Smooth muscle cell of the brain vasculature (primary cell): ENCODE measurements around the gene SLC66A1.

ENCODE experiments used
- DNase-seq: peaks from one replicate; pipeline ENCODE4 v3.0.0-alpha.2; 2012; ENCODE audit warnings: low read depth, low spot score

Gene SLC66A1

DNA sequence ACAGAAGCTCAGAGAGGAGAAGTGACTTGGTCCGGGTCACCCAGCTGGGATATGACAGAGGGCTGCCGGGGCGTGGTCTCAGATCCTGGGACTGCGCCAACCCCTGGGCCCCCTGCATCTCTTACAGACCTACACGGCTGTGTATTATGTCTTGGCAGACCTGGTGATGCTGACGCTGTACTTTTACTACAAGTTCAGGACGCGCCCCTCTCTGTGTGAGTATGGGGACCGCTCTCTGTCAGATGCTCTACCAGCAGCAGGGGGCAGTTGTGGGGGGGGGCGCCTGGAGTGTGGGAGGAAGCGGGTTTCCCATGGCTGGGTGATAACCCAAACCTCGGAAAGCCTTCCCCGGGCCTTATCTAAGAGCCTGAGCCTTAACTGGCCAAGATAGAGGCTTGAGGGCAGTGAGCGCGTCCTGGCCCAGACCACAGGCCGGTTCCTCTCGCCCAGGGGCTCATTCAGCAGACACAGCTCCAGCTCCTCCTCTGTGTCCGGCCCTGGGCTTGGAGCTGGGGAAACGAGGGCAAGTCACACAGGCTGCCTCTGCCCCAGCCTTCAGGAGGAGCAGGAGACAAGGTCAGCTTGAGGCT, 13.3 kb downstream of the SLC66A1 start:
- DNase-seq = no peak

DNA sequence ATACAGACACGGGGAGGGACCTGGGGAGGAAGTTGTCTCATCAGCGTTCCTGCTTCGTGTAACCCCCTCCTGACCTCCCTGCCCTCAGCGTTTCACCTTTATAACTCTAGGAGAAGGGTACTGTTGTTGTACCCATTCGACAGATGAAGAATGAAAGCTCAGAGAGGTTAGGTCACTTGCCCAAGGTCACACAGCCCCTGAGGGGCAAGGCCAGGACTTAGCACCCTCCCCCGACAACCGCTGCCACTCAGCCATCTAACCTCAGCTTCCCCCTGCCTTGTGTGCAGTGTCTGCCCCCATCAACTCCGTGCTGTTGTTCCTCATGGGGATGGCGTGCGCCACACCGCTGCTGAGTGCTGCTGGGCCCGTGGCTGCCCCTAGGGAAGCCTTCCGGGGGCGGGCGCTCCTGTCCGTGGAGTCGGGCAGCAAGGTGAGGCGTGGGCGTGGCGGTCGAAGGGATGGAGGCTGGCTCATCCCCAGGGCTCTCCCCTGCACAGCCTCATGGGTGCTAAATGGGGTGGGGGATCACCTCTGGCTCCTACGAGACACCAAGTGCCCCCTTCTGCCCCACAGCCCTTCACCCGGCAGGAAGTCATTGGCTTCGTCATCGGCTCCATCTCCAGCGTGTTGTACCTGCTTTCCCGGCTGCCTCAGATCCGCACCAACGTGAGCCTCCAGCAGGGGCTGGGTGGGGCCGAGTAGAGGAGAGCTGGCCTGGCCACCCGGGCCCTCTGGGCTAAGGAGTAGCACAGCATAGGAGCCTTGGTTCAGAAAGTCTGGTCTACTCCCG, 14.0 kb downstream of the SLC66A1 start:
- no peak for DNase-seq

DNA sequence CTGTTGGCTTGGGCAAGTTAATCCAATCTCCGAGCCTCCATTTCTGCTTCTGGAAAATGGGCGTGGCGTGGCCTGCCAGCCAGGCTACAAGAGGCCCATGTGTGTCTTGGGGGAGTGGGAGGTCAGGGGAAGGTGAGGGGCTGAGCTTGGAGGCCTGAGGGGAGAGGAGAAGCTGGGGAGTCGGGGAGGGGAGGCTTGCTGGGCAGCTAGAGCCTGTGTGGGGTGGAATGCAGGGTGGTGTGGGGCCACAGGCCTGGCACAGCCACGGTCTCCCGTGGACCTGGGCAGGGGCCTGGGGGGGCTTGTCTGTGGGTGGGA, 14.6 kb downstream of the SLC66A1 start:
- no peak for DNase-seq

DNA sequence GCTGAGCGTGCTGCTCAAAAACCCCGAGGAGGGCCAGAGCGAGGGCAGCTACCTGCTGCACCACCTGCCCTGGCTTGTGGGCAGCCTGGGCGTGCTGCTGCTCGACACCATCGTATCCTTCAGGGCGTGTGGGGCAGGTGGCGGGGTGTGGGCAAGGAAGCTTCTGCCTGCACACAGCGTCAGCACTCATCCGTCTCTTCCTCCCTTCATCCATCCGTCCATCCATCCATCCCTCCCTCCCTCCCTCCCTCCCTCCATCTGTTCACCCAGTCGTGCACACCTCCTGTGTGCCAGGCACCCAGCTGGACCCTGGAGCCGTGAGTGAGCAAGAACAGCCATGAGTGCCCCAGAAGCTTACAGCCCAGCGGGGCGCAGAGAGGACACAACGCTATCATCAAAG, 15.2 kb downstream of the SLC66A1 start:
- DNase-seq = no peak

DNA sequence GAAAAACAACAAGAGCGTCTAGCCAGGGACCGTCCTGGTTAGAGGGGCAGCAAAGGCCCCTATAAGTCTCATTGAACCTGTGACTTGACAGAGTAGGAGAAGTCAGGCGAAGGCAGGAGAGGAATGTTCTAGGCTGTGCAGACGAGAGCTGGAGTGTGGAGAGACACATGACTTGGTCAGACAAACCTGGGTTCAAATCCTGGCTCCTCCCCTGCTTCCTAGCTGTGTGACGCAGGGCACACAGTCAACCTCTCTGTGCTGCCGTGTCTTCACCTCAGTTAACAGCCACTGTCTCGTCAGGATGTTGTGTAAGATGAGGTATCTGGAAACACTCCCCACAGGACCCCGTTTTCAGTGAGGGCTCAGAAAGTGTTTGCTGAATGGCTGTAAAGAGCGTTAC, 15.6 kb downstream of the SLC66A1 start:
- no peak for DNase-seq

DNA sequence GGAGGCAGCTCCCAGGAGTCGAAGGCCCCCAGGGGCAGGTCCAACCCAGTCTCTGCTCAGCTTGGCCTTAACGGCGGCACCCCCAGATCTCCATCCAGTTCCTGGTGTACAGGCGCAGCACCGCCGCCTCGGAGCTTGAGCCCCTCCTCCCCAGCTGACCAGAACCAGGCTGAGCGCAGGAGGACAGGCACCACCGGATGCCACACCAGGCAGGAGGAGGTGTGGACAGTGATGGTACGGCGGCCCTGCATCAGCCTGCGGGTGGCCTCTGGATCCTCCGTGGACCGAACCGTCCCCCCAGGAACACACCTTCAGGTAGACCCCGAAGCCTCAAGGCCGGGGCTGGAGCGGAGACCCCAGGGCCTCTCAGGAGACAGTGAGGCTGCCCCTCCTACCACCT, 16.4 kb downstream of the SLC66A1 start:
- DNase-seq = no peak

DNA sequence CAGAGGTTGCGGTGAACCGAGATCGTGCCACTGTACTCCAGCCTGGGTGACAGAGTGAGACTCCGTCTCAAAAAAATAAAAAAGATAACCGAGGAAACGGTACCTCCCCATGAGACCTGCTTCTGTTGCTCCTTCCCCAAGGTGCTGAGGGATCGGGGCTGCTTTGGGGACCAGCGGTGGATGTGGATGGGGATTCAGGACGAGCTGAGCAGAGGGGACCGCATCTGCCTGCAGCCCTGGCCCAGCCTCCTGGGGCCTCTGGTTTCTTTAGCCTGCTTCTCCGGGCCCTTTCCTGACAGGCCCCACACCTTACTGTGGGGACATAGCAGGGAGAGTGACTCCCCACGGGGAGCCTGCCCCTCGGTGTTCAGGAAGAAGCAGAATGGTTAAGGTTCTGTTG, 17.1 kb downstream of the SLC66A1 start:
- no peak for DNase-seq

DNA sequence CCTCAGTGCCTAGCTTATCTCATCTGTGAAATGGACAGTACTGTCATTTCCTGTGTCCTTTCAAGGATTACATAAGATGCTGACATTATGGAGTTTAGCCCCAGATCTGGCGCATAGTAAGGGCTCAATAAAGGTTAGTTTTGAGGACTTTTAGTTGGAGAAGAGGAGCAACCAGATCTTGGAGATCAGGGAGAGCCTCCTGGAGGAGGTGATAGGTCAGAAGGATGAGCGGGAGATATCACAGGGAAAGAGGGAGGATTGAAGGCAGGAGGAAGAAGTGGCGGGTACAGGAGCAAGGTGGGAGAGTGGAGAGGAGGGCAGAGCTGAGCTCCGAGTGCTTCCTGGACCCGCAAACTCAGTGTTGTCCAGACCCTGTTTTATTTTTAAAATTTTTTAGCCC, 17.5 kb downstream of the SLC66A1 start:
- DNase-seq = no peak

DNA sequence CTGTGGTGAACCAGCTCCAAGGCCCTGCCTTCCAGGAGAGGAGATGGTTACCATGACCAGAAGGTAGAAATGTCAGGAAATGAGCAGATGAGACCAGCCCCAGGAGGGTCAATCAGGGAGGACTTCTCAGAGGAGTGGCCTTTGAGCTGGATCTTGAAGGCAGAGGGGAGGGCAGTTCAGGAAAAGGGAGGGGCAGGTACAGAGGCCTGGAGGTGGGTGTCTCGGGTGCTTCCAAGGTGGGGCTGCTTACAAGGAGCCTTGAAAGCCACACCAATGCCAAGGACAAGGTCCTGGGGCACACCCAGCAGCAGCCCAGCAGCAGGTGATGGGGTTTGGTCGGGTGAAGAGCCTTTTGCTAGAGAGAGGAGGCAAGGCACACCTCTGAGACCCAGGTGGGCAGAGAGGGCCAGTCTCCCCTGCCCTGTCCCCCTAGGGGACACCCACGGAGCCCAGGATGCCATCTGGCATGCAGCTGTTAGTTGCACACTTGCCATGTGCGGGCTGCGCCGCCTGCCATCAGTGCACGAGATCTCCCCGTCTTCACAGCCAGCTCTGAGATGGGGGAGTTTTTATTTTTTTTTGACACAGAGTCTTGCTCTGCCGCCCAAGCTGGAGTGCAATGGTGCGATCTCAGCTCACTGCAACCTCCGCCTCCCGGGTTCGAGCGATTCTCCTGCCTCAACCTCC, 18.5 kb downstream of the SLC66A1 start:
- no peak for DNase-seq

DNA sequence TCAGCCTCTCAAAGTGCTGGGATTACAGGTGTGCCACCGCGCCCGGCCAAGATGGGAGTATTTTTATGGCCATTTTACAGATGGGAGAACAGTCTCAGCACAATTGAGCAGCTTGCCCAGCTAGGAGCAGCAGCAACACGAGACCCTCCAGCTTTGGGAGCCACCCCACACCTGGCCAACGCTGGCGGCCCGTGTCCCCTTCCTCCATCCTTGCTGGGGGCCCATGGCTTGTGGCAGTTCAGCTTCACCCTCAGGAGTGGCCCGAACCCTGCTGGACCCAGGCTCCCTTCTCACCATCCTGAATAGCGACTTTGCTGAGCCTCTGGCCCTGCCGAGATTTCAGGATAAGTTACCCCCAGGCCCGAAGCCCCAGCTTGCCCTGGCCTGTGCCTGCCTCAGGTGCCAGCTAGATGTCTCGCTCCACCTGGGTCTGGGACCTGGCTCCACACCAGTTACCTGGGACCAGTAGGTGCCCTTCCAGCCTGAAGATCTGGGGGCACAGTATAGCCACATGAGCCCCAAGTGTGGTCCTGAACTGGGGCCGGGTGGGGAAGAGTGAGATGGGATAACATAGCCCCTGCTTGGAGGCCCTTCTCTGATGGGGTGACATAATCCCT, 19.2 kb downstream of the SLC66A1 start:
- no peak for DNase-seq

DNA sequence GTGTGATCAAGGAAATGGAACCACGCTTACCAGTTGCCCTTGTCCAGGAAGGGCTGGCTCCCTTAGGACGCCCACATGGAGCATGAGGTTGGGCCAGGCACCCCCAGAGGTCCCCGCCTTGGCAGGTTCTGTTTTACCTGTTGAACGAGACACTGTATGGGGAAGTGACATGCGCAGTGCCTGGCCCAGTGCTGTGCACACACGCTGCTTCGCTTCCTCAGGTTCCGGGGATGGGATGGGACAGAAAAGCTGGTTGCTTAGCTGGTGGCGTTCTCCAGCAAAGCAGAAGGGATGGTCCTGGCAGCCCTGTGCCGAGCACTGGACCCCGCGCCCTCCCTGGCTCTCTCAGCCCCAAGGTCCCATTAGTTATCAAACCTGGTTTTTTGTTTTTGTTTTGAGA, 20.7 kb downstream of the SLC66A1 start:
- no peak for DNase-seq

DNA sequence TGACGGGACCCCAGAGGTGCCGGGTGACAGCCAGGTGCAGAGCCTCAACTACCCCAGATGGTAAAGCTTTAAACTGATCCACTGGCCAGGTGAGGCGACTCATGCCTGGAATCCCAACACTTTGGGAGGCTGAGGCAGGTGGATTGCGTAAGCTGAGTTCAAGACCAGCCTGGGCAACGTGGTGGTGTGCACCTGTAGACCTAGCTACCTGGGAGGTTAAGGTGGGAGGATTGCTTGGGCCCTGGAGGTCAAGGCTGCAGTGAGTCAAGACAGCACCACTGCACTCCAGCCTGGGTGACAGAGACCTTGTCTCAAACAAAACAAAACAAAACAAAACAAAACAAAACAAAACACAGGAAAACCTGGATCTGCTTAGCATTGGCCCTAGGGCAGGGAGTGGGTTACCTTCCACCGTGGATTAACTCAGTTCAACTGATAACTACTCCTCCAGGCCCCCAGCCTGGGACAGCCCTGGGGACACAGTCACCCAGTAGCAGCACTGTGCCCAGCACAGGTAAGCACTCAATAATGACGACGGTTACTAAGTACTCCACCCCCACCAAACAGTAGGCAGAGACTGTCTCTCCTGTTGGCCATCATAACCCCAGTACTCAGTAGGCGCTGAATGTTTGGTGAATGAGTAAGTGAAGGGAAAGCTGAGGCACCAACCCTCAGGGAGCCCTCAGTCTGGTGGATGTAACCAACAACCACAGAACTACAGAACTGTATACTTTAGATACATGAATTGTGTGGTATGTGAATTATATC, 21.6 kb downstream of the SLC66A1 start:
- no peak for DNase-seq

DNA sequence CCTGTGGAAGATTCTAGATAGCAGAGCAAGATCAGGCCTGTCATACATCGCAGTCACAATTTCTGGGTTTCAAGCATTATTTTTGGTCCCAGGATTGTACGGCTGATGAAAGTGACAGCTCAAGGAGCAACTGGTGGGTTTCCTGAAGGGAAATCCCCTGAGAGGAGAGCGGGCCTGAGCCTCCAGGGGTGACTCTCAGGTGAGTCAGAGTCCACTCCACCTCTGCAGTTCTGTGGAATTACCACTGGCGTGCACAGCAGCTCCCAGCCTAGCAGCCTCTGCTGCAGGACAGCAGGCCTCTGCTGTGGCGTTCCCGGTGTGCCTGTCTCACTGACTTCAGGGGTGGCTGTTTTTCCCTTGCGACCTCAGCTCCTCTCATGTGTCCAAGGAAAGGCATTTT, 24.4 kb downstream of the SLC66A1 start:
- no peak for DNase-seq

DNA sequence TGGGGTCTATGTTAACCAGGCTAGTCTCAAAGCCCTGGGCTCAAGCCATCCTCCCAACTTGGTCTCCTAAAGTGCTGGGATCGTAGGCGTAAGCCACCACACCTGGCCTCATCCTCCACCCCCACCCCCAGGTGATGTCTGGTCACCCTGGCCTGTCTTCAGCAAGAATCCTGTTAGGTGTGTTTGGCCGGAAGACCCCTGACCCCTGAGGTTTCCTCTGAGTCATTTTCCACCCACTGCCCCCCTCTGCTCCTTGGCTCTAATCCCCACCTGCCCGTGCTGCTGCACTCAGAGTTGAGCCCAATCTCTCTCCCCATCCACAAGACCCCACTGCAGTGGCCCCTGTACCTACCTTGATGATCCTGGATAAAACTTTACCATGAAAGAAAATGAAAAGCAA, 25.2 kb downstream of the SLC66A1 start:
- no peak for DNase-seq

DNA sequence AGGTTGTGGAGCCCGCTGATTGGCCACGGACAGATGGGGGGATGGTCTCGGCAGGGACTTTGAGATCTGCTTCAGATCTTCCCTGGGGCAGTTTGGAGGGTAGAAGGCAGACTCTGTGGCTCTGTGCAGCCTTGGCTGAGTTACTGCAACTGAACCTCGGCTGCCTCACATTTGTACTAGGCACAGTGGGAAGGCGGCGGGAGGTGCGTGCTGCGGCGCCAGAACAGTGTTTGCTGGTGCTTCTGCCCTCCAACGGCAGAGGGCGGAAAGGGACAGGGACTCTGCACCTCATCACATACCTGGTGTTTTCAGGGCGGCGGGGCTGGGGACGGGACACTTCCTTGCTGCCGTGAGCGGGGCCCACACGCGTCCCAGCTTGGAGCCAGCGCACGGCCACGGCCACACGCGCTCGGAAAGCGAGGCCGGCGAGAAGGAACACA, 26.2 kb downstream of the SLC66A1 start:
- no peak for DNase-seq

DNA sequence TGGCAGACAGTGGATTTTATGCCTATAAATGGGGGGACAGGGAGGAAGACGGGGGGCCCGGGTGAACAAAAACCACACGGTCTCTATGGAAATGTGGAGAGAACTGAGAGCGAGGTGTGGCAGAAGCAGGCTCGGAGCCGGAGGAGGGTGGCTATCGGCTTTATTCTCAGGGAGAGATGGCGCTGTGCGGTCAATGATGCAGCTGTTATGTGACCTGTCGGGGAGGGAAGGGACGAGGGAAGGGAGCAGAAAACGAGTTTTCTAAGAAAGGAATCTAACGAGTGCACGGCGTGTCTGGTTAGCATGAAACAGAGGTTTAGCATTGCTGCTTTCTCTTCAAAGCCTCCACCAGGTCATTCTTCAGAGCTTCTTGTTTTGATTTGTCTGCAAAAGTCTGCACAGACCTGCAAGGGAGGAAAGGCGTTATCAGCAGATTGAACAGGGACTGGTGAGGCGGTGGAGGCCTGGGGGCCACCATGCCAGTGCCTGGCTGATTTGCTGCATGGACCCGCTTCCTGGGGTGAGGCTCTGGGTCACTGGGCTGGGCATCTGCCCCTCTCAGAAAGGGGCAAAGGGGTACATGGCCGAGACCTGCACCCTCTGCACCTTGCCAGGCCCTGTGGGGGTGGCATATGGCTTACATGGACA, 27.2 kb downstream of the SLC66A1 start:
- DNase-seq = no peak

DNA sequence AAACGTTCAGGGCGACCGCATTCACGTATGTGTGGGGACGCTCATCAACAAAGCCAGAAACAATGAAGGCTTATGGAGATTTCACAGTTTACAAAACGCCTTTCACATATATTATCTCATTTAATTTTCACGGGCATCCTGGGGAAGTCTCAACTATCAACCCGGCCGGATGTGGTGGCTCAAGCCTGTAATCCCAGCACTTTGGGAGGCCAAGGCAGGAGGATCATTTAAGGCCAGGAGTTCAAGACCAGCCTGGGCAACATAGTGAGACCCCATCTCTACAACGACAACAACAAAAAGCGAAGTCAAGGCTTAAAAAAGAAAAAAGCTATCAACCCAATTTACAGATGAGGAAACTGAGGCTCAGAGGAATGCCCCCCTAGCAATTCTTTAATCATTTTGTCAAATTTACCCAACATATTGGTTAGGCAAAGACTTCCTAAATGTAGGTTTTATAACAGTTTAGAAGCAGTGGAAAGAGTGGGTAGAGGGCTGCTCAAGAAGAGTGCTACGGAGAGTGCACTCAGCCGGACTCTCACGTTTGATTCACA, 28.3 kb downstream of the SLC66A1 start:
- DNase-seq = no peak

DNA sequence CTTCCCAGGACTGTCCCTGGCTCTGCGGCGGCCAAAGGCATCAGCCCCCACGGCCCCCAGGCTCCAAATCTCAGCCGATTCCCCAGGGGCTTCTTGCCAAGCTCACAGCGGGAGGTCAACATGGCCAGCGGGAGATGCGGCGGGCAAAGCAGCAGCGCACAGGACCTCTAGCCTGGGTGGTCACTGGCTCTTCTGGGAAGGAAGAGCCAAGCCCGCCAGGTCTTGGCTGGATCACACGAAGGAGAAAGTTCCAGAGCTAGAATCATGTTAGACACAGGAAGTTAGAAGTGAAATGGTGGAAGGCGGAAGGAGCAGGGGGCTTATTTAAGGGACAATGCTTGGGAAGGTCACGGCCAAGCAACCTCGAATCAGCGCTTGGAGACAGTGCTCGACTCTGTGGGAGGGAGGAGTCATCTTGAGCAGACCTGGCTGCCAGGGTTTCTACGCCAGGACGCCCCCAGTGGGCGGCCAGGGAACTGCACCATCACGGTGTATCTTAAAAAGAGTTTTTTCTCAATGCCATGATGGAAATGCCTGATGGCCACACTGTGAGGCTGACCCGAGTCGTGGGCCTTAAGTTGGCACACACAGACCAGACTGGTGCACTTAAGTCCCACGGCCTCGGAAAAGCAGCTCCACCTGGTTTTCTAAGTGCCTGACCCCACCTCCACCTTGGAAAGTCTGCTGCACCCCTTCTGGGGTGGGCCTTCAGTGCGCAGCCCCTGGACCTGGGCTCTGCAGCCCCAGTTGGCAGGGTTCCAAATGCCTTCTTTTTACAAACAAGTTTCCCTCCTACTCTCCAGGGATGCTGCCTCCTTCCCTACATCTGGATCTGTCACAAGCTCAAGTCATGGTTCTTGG, 29.3 kb downstream of the SLC66A1 start:
- peak; percentile 62 for DNase-seq

DNA sequence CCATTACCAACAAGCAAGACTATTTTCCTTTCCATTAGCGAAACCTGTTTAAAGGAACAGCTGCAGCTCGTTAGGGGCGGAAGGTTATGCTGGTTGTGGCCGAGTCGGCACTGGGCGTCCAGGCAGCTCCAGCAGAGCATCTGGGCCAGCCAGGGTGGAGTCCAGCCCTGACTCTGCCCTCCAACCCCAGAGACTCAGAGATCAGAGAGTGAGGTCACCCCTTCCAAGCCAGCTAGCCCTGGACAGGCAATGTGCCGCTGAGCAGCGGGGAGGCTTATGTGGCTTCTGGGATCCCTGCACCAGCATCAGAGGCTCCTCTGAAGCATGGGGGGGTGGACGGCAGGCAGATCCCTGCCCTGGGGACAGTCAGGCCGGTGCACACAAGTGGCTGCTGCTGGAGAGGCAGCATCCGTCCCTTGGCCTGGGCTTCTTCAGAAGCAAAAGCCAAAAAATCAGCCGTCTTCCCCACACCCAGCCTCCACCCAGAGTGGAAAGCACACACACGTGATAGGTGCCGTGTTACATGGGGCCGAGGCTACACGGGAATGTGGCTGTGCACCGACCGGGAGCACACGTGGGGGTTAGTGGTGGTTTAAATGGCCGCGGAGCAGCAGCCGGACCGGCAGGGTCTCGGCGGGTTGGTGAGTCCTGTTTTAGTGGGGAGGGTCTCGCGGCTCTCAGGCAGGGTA, 30.1 kb downstream of the SLC66A1 start:
- DNase-seq = no peak
